ENCODE measurements around the gene STAT2. TPM values are rescaled to one million over a fixed set of nuclear protein-coding genes. Genes with fewer than 3 reads are reported as not detected.

The STAT2 gene
- total and polyA plus RNA-seq, 9 of the 15 experiments (the other 6 are each of a cell fraction or from before 2014, with no cell fraction given) = 15.5 to 46.9 (median 40.1) TPM

DNA sequence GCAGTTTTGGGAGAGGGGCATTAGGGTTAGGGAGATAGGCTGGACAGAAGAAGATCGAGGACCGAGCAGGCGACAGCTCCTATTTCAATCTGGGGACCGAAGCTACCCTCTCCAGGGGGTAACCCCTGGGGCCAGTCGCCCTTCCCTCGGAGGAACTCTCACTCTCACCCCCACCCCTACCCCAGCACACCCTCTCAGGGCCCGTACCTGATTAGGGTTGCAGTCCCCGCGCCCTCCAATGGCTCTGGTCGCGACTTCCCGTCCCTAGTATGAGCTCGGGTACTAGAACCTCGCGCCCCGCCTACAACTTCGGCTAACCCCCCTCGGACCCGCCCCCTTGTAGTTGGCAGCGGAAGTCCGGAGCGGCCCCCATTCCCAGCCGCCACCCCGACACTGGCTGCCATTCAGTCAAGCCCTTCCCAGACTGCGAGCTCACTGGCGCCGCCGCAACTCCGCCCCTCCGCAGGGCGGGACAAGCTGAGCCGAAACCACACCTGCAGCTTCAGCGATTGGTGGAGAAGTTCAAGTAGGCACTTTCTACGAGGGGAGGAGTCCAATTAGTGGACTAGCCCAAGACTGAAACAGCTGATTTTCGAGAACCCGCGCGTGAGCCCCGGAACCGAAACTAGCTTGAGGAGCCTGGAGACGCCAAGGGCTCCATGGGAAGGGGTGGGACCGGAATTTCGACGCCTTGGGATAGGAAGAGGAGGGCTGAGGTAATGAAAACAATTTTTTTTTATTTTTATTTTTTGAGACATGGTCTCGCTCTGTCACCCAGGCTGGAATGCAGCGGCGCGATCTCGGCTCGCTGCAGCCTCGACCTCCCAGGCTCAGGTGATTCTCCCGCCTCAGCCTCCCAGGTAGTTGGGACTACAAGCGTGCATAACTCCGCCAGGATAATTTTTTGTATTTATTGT is at the start of gene STAT2 (continued):
- TF ChIP-seq, protein P1, sequence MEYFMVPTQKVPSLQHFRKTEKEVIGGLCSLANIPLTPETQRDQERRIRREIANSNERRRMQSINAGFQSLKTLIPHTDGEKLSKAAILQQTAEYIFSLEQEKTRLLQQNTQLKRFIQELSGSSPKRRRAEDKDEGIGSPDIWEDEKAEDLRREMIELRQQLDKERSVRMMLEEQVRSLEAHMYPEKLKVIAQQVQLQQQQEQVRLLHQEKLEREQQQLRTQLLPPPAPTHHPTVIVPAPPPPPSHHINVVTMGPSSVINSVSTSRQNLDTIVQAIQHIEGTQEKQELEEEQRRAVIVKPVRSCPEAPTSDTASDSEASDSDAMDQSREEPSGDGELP (CRISPR knock-in tag; IDR thresholded peaks at IDR 0.05; ENCODE audit: borderline replicate concordance) = peak; percentile 100
- TF ChIP-seq POLR2AphosphoS5 (IDR thresholded peaks at IDR 0.05; ENCODE audit: control insufficient read depth, insufficient read depth, low read depth, low read length) (peak; percentile 74), OTX1 (CRISPR knock-in tag; IDR thresholded peaks at IDR 0.05) (no peak), ZNF41 (CRISPR knock-in tag; conservative IDR thresholded peaks at IDR 0.05) (no peak), FOXP1 (CRISPR knock-in tag; IDR thresholded peaks at IDR 0.05) (no peak), HNRNPK (IDR thresholded peaks at IDR 0.05; ENCODE audit: low read depth, low read length, poor library complexity, severe bottlenecking) (no peak), PPARD (CRISPR knock-in tag; IDR thresholded peaks at IDR 0.05) (no peak), GABPA (tag; conservative IDR thresholded peaks at IDR 0.05; ENCODE audit: low read depth) (peak; percentile 92), ZFP1 (CRISPR knock-in tag; IDR thresholded peaks at IDR 0.05) (no peak), ETS2 (tag; IDR thresholded peaks at IDR 0.05; ENCODE audit: borderline replicate concordance, poor library complexity, severe bottlenecking) (no peak)
- TF ChIP-seq, protein P2, sequence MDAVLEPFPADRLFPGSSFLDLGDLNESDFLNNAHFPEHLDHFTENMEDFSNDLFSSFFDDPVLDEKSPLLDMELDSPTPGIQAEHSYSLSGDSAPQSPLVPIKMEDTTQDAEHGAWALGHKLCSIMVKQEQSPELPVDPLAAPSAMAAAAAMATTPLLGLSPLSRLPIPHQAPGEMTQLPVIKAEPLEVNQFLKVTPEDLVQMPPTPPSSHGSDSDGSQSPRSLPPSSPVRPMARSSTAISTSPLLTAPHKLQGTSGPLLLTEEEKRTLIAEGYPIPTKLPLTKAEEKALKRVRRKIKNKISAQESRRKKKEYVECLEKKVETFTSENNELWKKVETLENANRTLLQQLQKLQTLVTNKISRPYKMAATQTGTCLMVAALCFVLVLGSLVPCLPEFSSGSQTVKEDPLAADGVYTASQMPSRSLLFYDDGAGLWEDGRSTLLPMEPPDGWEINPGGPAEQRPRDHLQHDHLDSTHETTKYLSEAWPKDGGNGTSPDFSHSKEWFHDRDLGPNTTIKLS (IDR thresholded peaks at IDR 0.05; ENCODE audit: borderline replicate concordance, low read depth) = peak; percentile 92
- TF ChIP-seq, protein P3, sequence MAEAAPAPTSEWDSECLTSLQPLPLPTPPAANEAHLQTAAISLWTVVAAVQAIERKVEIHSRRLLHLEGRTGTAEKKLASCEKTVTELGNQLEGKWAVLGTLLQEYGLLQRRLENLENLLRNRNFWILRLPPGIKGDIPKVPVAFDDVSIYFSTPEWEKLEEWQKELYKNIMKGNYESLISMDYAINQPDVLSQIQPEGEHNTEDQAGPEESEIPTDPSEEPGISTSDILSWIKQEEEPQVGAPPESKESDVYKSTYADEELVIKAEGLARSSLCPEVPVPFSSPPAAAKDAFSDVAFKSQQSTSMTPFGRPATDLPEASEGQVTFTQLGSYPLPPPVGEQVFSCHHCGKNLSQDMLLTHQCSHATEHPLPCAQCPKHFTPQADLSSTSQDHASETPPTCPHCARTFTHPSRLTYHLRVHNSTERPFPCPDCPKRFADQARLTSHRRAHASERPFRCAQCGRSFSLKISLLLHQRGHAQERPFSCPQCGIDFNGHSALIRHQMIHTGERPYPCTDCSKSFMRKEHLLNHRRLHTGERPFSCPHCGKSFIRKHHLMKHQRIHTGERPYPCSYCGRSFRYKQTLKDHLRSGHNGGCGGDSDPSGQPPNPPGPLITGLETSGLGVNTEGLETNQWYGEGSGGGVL (CRISPR knock-in tag; IDR thresholded peaks at IDR 0.05) = no peak
- TF ChIP-seq, protein P4, sequence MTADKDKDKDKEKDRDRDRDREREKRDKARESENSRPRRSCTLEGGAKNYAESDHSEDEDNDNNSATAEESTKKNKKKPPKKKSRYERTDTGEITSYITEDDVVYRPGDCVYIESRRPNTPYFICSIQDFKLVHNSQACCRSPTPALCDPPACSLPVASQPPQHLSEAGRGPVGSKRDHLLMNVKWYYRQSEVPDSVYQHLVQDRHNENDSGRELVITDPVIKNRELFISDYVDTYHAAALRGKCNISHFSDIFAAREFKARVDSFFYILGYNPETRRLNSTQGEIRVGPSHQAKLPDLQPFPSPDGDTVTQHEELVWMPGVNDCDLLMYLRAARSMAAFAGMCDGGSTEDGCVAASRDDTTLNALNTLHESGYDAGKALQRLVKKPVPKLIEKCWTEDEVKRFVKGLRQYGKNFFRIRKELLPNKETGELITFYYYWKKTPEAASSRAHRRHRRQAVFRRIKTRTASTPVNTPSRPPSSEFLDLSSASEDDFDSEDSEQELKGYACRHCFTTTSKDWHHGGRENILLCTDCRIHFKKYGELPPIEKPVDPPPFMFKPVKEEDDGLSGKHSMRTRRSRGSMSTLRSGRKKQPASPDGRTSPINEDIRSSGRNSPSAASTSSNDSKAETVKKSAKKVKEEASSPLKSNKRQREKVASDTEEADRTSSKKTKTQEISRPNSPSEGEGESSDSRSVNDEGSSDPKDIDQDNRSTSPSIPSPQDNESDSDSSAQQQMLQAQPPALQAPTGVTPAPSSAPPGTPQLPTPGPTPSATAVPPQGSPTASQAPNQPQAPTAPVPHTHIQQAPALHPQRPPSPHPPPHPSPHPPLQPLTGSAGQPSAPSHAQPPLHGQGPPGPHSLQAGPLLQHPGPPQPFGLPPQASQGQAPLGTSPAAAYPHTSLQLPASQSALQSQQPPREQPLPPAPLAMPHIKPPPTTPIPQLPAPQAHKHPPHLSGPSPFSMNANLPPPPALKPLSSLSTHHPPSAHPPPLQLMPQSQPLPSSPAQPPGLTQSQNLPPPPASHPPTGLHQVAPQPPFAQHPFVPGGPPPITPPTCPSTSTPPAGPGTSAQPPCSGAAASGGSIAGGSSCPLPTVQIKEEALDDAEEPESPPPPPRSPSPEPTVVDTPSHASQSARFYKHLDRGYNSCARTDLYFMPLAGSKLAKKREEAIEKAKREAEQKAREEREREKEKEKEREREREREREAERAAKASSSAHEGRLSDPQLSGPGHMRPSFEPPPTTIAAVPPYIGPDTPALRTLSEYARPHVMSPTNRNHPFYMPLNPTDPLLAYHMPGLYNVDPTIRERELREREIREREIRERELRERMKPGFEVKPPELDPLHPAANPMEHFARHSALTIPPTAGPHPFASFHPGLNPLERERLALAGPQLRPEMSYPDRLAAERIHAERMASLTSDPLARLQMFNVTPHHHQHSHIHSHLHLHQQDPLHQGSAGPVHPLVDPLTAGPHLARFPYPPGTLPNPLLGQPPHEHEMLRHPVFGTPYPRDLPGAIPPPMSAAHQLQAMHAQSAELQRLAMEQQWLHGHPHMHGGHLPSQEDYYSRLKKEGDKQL (CRISPR knock-in tag; IDR thresholded peaks at IDR 0.05; ENCODE audit: borderline replicate concordance) = no peak
- TF ChIP-seq, protein P5, sequence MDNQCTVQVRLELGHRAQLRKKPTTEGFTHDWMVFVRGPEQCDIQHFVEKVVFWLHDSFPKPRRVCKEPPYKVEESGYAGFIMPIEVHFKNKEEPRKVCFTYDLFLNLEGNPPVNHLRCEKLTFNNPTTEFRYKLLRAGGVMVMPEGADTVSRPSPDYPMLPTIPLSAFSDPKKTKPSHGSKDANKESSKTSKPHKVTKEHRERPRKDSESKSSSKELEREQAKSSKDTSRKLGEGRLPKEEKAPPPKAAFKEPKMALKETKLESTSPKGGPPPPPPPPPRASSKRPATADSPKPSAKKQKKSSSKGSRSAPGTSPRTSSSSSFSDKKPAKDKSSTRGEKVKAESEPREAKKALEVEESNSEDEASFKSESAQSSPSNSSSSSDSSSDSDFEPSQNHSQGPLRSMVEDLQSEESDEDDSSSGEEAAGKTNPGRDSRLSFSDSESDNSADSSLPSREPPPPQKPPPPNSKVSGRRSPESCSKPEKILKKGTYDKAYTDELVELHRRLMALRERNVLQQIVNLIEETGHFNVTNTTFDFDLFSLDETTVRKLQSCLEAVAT (IDR thresholded peaks at IDR 0.05) = peak in 1 of 2 experiments; percentile 98; a peak in 2 of 4 replicates

Data from K562 (cell line).